ENCODE measurements around the gene WDR64.

- TF ChIP-seq CTCF (IDR thresholded peaks at IDR 0.05; ENCODE audit: low read depth, low read length, missing input control) (no peak), NR2F2 (IDR thresholded peaks at IDR 0.05) (no peak), JUND (IDR thresholded peaks at IDR 0.05) (no peak), TAF1 (conservative IDR thresholded peaks at IDR 0.05) (no peak)
Measured at GRCh38 chr1:241677201-241677600, 25.1 kb downstream of the WDR64 start.

All from liver (tissue), 3 donors.